Mucosa of descending colon (tissue), 3 donors: ENCODE data around the gene FBXO7. TPM values are rescaled to one million over a fixed set of nuclear protein-coding genes. Genes with fewer than 3 reads are reported as not detected.
A peak's percentile ranks its signal among the peaks of the same experiment; 100 is the strongest.

Experiments used
- ATAC-seq: fragments of 200-7000 bp; cut with Tn5 transposase; one replicate; pipeline ENCODE4 v1.9.1; 2020; ENCODE audit warnings: mild to moderate bottlenecking, moderate library complexity
- DNase-seq, 3 donors: peaks; one replicate each; pipeline ENCODE4 v3.0.0-alpha.2; 2020
- H3K36me3 ChIP-seq: fragments of 200-600 bp; one replicate; pipeline ENCODE4 v1.8.0; 2021; ENCODE audit warnings: low read depth, mild to moderate bottlenecking
- H3K4me1 ChIP-seq: fragments of 200-600 bp; one replicate; pipeline ENCODE4 v1.8.0; 2021; ENCODE audit warnings: low read depth, mild to moderate bottlenecking
- H3K4me3 ChIP-seq: fragments of 200-600 bp; one replicate; pipeline ENCODE4 v1.8.0; 2021; ENCODE audit warnings: mild to moderate bottlenecking
- H3K9me3 ChIP-seq: fragments of 200-600 bp; one replicate; pipeline ENCODE4 v1.8.0; 2021; ENCODE audit warnings: mild to moderate bottlenecking
- CTCF ChIP-seq: fragments of 200-600 bp; IDR thresholded peaks from one replicate; pipeline ENCODE4 v1.8.0; 2022; ENCODE audit warnings: antibody characterized with exemption, mild to moderate bottlenecking
- intact Hi-C, 2 donors: fragments of 100-400 bp; cut with DNase I in 1 of 2; cut with micrococcal nuclease in 1 of 2; formaldehyde crosslinking; loops; one replicate each; pipeline versions ENCODE4 v1.11.0 to v1.11.1; 2022; cut with DNase I, micrococcal nuclease
- total RNA-seq, 3 donors: library from RNA; stranded (reverse); fragmentation: NEBNext Ultra II Directional in 2 of 3; extraction: Animal tissue kit (Norgen Biotek cat#: 25700) in 2 of 3; gene quantifications; one replicate each; pipeline versions ENCODE4 v1.2.1 to v1.2.4, GENCODE V29; 2021 to 2023
- donor health status: DM: no; HTN: no; CAD: no; lungs with moderate emphysema.
- donor health status: DM: no; HTN: no; CAD: no.
- donor health status: DM: no; HTN: yes; CAD: no.

Gene FBXO7
- total RNA-seq, 3 donors from 2014 or later, result 63.0 to 84.3 (median 71.5) TPM

GRCh38 chr22:32528316-32528715, 53.7 kb downstream of the FBXO7 start:
- DNase-seq (no peak), ATAC-seq (no peak)
- Histone ChIP-seq H3K4me3 (no peak overlapping the region), H3K36me3 (no peaks in the 10 kb centered on the region), H3K4me1 (peaks cover 12% of the 10 kb centered on the region), H3K9me3 (no peaks in the 10 kb centered on the region)
- no peak for TF ChIP-seq CTCF
- intact Hi-C loops, result loop anchor here in 1 of 2 donors (5.0 to 10.0 kb wide), 2 partner anchors 269 to 456 kb away; no protein-coding TSS in a partner anchor

- peak; percentile 61 for TF ChIP-seq CTCF
- Histone ChIP-seq H3K4me1 (peaks cover 14% of the 10 kb centered on the region), H3K9me3 (no peaks in the 10 kb centered on the region), H3K4me3 (no peak overlapping the region), H3K36me3 (no peaks in the 10 kb centered on the region)
- DNase-seq (peak; percentile 82 to 91 (median 82)), ATAC-seq (peak; percentile 84)
- intact Hi-C loops, result loop anchor here in 1 of 2 donors (5.0 to 10.0 kb wide), 2 partner anchors 268 to 456 kb away; no protein-coding TSS in a partner anchor
Observed at GRCh38 chr22:32528984-32529982, 54.7 kb downstream of the FBXO7 start.

- Histone ChIP-seq H3K4me1 (peaks cover 16% of the 10 kb centered on the region), H3K4me3 (no peak overlapping the region), H3K36me3 (no peaks in the 10 kb centered on the region), H3K9me3 (no peaks in the 10 kb centered on the region)
- intact Hi-C loops, result loop anchor here in 1 of 2 donors (10.0 kb wide), 1 partner anchor 264 kb away; no protein-coding TSS in a partner anchor
- TF ChIP-seq CTCF, result no peak
- DNase-seq (no peak), ATAC-seq (no peak)
Observed at GRCh38 chr22:32531228-32531627, 56.6 kb downstream of the FBXO7 start.

- DNase-seq (peak in 2 of 3 donors; percentile 57 to 72), ATAC-seq (peak; percentile 3)
- Histone ChIP-seq H3K9me3 (no peaks in the 10 kb centered on the region), H3K4me3 (no peak overlapping the region), H3K36me3 (no peaks in the 10 kb centered on the region), H3K4me1 (peaks cover 16% of the 10 kb centered on the region)
- intact Hi-C loops, result loop anchor here in 1 of 2 donors (10.0 kb wide), 1 partner anchor 263 kb away; no protein-coding TSS in a partner anchor
- TF ChIP-seq CTCF, result no peak
Observed at GRCh38 chr22:32531931-32532819, 57.6 kb downstream of the FBXO7 start.

GRCh38 chr22:32532820-32533128, 58.2 kb downstream of the FBXO7 start:
- no peaks in the 10 kb centered on the region for H3K36me3 ChIP-seq
- no peak overlapping the region for H3K4me3 ChIP-seq
- ATAC-seq (no peak), DNase-seq (peak in 1 of 3 donors; percentile 44)
- no peaks in the 10 kb centered on the region for H3K9me3 ChIP-seq
- H3K4me1 ChIP-seq, result peaks cover 16% of the 10 kb centered on the region
- TF ChIP-seq CTCF, result no peak
- intact Hi-C loops, result loop anchor here in 1 of 2 donors (10.0 kb wide), 1 partner anchor 262 kb away; no protein-coding TSS in a partner anchor
